UCSD-AML1 (cell line): Measurements from ENCODE around the gene ROPN1L.

Experiments used
- DNase-seq: peaks from one replicate; lab custom pipeline; 2025; ENCODE audit not compliant: unreplicated experiment; lab: John Stamatoyannopoulos, UW

The ROPN1L gene

DNA sequence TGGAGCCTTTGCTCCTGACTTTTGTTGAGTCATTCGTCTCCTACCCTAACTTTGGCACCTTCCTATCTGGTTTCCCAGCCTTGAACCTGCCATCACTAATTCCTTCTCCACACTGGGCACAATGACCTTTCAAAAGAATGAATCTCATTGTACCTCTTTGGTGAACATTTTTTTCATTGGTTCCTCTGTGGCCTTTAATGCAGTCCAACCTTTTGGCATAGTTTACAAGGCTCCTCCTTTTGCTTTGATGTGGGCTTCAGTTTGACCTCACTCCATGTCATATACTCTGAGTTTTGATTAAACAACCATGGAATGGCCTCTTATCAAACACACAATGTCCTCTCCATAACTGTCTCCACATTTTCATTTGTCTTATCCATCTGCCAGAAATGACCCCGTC, 14.5 kb upstream of the ROPN1L start:
- DNase-seq: no peak

DNA sequence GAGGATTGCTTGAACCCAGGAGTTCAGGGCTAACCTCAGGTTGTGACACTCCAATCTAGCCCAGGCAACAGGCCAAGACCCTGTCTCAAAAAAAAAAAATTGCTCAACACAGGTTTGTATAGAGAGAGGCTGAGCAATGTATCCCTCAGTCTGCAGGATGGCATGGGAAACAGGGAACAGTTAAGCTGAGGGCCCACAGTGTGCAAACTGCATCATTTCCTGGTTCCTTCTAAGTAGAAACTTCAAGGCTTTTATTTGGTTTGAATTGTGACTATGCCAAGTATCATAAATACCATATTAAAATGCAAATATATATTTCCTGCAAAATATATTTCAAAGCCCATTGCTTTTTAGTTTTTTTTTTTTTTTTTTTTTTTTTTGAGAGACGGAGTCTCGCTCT, 13.7 kb upstream of the ROPN1L start:
- no peak for DNase-seq

DNA sequence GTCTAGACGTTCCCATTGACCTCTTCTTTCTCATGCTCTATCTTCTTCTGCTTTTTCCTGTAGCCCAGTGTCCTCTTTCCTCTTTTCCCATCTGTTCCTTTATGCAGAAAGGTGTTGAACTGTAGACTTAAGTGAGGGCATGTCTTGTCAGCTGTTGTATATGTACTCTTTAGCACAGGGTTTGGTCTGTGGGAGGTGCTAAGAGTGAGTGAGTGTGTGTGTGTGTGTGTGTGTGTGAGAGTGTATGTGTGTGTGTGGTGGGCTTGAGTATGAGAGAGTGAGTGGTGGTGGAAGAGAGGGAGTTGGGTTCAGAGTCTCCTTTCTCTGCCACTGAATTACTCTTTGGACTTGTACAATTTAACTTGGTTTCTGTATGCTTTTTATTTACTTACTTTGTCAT, 10.3 kb upstream of the ROPN1L start:
- DNase-seq: no peak

DNA sequence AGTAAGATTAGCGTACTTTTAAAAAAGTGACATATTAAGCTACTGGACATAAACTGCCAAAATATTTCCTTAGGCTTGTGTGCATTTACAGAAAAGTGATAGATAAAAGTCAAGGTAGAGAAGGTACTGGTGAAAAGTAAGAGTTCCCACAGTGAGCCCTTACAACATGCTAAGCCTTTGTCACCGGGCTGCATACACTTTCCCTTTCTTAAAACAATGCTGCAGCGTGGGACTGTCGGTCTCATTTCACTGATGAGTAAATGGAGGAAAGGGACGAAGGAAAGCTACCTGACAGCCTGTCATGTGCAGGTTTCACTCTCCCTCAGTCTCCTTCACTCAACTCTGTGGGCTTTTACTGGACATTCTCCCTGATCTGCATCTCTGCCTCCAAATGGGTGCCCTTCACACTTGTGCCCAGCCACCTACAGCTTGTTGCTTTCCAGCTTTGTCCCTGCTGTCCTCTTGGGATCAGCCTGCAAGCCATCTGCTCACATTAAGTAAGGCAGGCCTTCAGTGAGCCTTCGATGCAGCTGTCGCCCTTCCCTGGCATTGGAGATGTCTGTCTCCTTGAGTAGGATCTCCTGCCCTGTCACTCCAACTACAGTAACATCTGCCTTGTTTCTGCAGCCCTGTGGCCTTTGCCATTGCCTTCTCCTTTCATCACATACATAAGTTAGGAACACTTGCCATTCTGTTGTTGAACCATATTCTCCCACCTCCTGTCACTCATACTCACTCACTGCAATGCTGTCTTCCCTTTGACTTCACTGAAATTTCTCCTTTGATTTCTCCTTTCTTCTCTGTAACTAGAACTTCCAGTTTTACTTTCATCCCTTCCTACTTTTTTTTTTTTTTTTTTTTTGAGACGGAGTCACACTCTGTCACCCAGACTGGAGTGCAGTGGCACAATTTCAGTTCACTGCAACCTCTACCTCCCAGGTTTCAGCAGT, 9.3 kb upstream of the ROPN1L start:
- no peak for DNase-seq

DNA sequence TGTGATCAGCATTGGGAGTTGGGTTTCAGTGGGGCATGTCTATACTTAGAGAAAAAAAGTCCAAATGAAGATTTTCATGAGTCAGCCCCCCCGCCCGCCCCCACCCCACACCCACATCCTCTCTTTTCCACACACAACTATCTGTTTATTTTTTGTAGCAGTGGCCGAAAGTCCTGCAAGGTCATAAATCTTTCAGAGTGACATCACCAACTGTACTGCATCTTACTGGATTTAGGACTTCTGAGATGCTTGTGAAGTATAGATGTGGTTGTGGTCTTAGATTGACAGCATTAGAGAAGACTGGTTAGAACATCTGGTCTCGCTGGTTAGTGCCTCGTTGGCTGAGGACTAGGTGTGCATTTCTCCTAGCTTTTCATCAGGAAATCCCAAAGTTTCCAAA, 7.3 kb upstream of the ROPN1L start:
- no peak for DNase-seq

DNA sequence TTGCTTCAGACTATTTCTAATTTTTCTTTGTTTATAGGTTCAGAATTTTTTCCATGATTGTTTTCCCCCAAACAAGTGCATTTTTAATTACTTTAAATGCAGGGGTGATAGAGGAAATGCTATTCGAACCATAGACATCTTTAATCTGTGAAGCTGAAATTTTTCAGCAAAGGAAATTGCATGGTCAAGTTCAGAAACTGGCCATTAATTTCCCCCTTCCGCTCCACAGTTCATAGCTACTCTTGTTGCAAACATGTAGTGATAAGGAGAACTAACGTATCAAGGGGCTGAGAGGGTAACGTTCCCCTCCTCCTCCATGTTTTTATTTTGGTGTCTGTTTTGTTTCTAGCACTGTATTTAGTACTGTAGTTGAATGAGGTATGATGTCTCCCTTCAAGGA, 3.4 kb upstream of the ROPN1L start:
- DNase-seq: no peak

DNA sequence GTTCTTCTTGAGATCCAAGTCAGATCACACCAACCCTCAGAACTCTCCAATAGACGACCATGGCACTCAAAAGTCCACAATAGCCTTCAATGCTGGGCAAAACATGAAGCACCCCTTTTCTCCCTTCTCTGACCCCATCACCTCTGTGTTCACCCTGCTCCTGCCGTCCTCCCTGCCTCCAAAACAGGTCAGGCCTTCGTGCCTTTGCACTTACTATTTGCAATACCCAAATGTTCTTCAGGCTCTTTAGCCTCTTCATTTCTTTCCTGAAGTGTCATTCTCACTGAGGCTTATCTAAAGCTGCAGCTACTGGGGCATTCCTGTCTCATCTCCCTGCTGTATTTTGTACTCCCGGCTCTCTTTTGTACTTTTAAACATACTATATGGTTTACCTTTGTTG, 2.0 kb upstream of the ROPN1L start:
- no peak for DNase-seq

DNA sequence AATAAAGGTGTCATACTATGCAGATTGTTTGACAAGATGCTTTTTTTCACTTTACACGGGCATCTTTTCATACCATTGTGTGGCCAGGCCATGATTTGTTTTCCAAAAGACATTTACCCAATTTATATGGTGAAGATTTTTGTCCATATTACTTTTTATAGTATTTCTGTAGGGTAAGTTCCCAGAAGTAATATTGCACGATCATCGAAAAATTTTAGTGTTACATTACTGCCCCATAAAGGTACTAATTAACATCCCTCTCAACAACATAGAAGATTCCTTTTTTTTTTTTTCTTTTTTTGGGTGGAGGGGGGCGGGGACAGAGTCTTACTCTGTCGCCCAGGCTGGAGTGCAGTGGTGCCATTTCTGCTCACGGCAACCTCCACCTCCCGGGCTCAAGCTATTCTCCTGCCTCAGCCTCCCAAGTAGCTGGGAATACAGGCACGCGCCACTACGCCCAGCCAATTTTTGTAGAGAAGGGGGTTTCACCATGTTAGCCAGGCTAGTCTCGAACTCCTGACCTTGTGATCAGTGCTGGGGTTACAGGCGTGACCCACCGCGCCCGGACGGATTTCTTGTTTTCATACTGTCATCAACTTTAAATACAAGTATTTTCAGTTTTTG, 1.2 kb upstream of the ROPN1L start:
- DNase-seq: no peak

DNA sequence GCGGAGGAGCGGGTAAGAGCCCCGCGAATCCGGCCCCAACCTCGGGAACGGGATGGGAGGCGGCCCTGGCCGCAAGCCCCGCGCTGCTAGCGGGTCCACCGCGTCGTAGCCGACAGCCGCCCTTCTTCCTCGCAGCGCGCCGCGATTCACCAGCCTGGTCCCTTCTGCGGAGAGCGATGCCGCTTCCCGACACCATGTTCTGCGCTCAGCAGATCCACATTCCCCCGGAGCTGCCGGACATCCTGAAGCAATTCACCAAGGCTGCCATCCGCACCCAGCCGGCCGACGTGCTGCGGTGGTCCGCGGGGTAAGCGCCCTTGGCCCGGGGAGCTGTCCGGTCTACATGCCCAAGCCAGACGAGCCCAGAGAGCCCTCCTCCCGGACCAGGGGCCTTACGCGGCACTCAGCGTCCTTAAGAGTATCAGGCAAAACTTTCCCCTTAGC, 335 bp downstream of the ROPN1L start:
- no peak for DNase-seq

DNA sequence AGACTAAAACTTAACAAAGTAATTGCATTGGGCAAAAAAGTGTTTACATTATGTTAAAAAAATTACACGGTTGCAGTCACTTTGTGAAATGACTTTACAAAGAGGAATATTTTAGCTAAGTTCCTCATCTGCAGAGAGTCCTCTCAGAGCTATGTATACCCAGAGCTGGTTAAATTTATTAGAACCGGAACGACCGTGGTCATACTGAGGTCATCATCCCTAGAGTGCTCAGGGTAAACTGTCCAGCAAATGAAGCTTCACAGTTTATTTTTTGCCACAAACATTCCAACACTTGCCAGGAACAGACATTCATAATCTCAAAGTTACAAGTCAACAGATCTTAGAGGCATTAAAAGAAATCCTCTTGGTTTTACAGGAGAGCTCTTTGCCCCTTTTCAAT, 897 bp downstream of the ROPN1L start:
- DNase-seq: no peak

DNA sequence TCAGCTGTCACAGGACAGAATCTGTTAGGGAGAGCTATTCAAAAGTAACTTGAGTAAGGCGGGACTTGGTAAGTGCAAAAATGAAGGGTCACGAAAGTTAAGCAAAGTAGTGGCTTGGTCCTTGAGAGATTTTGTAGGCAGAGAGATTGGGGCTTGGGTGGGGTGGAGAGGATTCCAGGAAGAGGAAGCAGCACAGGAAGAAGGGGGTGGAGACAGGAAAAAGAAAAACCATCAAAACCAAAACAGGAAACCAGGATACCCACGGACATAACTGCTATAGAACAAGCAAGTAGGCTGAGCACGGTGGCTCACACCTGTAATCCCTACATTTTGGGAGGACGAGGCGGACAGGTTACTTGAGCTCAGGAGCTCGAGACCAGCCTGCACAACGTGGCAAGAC, 3.7 kb downstream of the ROPN1L start:
- peak; percentile 48 for DNase-seq

DNA sequence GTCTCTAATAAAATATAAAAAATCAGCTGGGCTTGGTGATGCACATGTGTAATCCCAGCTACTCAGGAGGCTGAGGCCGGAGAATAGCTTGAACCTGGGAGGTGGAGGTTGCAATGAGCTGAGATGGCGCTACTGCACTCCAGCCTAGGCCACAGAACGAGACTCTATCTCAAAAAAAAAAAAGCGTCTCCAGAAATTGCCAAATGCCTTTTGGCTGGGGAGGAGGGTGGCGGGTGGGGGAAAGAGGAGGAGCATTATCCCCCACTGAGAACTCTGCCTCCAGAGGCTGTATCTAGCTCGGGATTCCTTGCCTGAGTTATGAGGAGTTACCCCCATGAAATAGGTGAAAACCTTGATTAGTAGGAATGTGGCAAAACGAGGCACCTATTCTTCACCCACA, 4.8 kb downstream of the ROPN1L start:
- no peak for DNase-seq

DNA sequence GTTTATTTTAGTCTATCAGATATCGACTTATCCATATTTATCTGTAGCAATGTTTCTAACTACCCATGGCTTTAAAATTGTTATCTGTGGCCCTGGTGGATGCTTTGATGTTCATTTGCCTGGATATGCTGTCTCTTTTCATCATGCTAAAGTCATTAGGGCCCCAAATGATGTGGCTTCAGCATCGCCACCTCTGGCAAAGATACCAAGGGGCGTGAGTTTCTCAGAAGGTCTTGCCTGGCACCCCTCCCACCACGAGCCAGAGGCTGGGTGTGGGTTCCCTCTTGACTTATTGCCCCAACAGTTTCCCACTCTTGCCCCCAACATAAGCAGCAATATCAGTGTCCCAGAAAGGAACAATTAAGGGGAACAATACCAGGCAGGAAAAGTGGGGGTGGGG, 5.4 kb downstream of the ROPN1L start:
- DNase-seq: no peak

DNA sequence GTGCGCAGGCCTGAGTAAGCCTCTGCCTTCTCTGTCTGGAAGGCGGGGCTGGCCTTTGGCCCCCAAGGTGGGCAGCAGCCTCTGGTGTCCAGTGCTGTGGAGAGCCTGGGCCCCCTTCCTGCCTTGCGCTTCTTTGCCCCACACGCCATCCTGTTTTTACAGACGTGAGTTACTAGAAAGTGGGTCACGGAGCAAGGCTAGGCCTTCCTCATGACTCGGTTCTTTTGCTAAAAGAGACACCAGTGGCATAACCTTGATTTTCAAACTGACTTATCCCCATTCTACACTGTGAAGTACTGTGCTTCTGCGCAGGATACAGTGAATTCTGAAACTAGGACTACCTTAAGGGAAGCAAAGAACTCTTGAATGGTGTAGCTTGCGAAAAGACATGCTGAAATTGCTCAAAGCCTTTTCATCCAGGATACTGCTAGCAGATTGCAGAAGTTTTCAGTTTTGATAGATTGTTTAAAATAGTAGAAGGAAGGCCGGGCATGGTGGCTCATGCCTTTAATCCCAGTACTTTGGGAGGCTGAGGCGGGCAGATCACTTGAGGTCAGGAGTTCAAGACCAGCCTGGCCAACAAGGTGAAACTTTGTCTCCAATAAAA, 7.2 kb downstream of the ROPN1L start:
- DNase-seq: no peak

DNA sequence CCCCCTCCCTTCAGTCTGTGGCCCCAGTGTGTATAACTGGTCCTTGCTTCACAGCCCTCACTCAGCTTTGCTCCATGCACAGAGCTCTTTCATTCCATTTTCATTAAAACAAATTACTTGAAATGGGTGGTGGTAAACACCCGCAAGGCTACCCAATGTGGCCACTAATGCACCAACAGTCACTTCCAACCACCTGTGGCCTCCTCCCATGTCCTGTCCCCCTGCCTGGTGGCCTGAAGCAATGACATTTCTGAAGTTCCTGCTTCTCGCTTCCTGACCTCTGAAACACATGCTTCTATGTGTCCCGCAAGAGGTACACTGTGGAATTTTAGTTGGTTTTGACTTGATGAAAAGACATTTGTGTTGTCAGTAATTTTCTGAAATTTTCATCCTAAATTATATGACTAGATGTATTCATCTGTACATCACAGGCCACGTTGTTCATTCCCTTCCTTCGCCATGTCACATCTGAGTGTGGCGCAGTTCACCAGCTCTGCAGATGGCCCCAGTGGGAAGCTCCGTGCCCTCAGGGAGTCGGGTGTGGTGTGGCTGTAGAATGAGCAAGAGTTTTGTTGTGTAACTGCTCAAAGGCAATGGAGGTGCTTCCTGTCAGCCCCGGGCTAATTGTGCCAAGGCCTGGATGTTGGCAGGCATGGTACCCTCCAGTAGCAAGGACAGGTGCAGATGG, 9.6 kb downstream of the ROPN1L start:
- DNase-seq: no peak

DNA sequence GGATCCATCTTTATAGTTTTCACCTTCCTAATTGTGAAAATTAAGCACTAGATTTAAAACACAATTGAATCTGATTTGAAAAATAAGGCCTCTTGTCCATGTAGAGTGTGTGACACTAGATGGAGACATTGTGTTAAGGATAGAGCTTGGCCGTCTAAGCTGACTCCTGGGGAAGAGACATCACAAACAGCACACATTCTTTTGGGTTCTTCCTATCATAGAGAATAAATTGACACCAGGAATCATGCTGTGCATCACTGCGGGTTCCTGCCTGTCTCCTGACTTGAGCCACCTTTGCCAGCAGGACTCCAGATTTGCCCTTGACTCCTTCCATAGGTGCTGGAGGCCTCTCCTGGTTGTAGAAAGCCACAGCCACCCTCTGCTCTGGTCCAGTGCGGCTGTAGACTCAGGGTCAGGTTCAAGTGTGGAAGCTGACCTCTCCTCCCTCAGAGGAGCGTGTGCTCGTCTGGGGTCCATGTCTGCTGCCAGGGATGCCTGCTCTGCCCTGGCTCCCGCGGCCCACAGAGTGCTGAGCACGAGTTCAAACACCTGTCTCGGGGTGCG, 11.2 kb downstream of the ROPN1L start:
- DNase-seq: no peak

DNA sequence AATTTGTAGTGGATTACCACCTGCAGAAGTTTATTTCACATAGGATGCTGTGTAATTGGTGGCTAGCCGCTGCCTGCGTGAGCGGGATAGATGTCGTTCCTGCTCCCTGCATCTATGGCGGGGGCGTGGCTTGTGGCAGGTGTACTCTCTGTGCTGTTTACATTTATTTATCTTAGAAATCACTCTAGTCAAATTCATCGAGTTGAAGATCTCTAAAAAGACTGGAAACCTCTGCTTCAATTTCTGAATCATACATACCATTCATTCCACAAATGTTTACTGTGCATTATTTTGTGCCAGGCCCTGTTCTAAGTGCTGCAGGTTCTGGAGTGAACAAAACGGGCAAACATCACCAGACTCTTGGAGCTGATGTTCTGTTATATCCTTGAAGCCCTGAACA, 11.9 kb downstream of the ROPN1L start:
- DNase-seq: no peak

DNA sequence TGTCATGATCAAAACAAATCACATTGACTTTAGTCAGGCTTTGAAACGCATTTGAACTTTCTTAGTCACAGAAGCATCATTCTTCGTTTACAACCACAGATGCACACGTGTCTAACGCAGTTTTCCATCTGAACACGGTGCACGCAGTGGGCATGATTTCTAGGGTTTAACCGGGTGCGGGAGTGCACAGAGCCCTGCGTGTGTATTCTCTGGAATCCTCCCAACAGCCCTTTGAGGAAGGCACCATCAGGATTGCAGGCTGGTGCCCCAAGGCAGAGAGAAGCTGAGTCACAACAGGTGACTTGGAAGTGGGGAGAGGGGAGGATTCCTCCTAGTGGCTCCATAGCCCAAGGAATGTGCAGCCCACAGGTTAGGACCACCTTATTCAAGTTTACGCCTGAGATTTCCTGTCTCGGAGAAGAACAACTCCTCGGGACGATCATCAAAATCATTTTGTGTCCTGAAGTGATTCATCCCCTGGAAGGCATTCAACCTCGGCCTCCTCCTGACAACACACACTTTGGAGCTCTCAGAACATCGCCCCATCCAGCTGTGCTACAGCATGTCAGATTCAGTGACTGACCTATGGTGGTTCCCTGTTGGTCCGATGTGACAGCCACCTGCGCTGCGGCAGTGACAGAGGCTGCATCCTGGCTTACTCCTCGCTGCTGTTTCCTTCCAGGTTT, 13.1 kb downstream of the ROPN1L start:
- no peak for DNase-seq

DNA sequence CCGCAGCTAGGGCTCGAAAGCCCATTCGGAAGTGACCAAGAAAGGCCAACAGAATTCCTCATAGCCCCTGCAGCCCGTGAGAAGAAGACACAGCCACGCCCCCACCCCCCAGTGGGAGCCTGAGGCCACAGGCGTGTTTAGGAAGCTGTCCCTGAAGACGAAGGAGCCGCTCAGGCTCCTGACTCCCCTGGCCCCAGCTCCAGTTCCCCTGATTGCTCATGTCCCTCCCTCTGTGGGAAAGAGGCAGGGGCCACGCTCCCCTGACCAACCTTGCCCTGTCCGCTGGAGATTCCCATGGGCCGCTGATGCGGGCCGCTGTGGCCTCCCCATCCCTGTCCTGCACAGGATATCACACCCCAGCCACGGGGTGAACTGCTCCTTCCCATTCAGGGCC, 13.6 kb downstream of the ROPN1L start:
- DNase-seq: no peak

DNA sequence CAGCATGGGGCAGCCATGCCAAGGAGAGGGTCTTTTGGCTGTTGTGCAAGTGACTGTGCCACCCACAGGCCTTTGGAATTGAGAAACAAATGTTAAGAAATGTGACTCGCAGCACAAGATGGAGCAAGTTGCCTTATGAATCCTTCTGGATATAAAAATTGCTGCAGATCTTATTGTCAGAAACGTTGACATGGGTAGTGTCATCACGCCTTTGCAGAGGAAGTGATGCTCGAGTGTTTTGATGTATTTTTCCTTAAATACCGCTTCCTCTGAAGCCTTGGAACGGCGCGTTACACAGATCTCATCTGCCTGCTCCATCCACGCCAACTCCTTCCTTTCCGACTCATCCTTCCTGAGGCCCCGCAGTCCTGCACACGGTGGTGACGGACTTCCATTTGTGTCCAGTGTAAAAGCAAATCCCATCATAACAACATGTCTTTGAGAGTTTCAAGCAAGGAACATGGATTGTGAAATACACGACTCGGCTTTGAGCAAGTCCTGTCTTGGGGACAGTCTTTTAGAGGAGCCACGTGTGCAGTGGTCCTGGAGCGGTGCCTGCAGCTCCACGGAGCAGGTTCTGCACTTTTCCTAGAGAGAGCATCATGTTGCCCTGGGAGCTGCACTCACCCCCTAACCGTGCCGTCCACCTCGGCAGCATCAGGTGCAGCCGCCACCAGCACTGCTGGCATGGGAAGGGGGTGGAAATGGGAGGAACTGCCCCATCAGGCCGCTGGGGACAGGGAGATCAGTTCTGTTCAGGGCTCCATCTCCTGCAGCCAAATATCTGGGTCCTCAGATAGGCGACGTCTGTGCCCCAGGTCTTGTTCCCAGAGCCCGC, 15.1 kb downstream of the ROPN1L start:
- DNase-seq: no peak
